ENCODE measurements around the gene SELENOI.
"Not testable (repeated sequence)": the region's sequence is repeated elsewhere in the genome, so short reads cannot be mapped to it uniquely, and the experiment has no call there.

SELENOI gene

DNA sequence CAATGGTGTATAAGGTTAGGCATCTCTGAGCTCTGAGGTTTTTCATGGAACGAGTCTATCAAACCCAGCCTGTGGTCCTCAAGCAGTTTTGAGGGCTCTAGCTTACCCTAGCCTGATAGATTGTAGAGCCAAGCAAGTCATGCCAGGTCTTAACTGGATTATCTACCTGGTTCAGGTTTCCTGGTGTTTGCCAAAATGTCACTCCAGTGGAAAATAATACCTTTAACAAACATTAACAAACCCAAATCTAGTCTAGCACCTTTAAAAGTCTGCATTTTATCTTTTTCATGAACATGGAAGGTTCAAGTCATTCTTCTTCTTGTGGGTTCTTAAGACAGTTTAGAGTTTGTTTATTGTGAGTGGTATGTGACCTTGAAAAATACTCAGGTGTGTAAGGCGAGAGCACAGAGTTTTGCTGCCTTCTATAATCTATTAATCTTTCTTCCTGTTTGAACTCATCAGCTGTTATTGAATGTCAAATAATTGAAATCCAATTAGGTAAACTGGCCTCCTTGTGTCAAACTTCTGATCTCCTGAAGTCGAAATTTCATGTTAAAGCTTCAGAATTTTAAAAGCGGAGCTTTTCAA is 14.0 kb downstream of the SELENOI start:
- DNase-seq = no peak

DNA sequence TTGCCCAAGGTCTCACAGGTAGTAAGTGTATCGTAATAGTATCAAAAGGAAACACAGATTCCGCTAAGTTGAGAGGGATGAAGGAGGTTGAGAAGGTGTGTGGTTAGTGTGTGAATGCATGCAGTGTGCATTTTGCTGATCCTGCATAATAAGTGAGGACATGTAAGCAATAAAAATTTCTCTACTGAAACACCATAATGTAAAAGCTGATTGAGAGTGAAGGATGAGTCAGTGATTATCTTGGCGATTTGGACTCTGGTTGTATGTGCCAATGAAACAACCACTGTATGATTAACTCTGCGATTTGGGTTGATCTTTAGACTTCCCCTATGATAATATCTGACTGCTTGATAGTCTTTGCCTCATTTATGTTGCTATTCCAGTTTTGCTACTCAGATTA is 17.4 kb downstream of the SELENOI start:
- DNase-seq = no peak

DNA sequence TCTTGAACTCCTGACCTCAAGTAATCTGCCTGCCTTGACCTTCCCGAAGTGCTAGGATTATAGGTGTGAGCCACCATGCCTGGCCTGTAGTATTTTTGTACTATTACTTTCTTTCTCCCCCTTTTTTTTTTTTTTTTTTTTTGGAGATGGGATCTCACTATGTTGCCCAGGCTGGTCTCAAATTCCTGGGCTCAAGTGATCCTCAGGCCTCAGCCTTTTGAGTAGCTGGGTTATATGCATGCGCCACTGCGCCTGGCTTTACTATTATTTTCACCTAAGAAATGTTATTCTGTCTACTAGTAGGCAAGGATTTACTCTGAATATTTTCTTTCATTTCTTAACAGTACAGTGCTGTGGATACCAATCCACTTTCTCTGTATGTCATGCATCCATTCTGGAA is 18.0 kb downstream of the SELENOI start:
- DNase-seq = no peak

DNA sequence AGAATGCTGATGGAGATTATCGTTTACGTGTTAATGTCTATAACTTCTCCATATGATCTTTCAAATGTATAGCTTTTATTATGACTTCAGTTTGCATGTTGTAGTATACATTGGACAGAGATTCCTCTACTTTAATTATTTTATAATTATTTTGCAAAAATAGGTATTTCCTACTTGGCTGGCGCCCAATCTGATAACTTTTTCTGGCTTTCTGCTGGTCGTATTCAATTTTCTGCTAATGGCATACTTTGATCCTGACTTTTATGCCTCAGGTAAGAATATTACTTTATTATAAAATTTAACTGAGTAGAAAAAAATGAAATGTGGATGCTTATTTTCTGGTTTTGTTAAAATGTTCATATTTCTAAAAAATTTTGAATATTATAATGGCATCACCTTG is 18.7 kb downstream of the SELENOI start:
- no peak for DNase-seq

DNA sequence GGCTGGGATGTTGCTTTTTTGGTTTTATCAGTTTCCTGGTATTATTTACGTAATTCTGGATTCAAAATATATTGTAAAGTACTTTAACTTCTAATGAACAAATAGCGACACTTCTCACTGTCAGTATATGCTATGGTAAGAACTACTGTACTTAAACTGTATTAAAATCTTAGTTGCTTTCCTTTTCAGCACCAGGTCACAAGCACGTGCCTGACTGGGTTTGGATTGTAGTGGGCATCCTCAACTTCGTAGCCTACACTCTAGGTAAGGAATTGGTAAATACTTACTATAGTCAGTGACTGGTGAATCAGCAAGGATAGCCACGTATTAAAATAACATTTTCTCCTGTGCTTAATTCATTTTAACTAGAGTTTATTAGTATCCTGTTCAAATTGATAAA is 21.0 kb downstream of the SELENOI start:
- DNase-seq = no peak

DNA sequence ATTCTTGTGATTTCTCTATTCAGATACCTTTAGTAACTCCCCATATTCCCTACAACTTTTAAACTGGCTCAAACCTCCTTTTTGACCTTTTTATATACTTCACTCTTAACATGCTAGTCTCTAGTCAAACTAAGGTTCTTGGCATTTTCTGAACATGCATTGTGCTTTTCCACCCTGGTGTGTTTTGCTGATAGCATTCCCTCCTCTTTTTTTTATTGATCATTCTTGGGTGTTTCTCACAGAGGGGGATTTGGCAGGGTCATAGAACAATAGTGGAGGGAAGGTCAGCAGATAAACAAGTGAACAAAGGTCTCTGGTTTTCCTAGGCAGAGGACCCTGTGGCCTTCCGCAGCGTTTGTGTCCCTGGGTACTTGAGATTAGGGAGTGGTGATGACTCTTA is 23.7 kb downstream of the SELENOI start:
- not testable (repeated sequence) for DNase-seq

DNA sequence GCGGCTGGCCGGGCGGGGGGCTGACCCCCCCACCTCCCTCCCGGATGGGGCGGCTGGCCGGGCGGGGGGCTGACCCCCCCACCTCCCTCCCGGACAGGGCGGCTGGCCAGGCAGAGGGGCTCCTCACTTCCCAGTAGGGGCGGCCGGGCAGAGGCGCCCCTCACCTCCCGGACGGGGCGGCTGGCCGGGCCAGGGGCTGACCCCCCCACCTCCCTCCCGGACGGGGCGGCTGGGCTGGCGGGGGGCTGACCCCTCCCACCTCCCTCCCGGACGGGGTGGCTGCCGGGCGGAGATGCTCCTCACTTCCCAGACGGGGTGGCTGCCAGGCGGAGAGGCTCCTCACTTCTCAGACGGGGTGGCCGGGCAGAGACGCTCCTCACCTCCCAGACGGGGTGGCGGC is 25.0 kb downstream of the SELENOI start:
- DNase-seq = not testable (repeated sequence)

DNA sequence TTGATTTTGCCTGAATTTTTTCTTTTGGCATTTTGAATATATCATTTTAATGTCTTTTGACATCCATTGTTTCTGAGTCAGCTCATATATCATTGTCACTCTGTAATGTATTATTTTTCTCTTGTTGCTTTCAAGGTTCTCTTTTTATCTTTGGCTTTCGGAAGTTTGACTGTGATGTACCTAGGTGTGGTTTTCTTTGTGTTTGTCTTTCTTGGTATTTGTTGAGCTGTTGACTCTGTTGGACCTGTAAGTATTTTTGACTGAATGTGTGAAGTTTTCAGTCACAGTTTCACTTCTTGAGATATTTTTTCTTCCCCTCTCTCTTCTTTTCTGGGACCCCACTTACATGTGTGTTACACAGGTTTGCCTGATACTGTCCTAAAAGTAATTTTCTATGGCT is 30.9 kb downstream of the SELENOI start:
- no peak for DNase-seq

DNA sequence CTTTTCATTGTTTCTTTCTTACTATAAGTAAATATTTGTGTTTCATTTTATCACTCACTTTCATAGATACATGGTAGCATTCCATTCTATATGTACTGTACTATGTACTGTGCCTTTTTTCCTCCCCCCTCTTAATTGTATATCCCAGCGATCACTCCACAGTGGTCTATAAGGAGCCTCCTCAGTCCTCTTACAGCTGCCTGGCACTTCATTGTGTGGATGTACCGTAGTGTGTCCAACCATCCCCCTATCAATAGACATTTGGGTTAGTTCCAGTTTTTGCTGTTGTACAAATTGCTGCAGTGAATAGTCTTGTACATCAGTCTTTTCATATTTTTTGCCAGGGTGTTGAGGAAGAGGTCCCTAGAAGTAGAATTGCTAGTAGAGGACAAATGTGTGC is 34.3 kb downstream of the SELENOI start:
- DNase-seq = no peak

DNA sequence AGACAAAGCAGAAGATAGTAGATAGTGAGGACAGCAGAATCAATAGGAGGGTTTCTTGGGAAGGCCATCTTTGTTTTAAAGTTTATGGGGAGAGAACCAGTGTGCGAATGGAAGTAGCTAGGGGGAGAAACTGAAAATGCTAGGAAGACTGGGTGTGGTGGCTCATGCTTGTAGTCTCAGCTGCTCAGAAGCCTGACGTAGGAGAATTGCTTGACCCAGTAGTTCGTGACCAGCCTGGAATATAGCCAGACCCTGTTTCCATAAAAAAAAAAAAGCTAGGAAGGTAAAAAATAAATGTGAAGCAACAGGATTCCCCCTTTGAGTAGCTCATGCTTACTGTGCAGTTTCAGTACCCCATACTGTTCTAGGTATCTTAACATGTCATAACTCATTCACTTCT is 36.6 kb downstream of the SELENOI start:
- DNase-seq = no peak

DNA sequence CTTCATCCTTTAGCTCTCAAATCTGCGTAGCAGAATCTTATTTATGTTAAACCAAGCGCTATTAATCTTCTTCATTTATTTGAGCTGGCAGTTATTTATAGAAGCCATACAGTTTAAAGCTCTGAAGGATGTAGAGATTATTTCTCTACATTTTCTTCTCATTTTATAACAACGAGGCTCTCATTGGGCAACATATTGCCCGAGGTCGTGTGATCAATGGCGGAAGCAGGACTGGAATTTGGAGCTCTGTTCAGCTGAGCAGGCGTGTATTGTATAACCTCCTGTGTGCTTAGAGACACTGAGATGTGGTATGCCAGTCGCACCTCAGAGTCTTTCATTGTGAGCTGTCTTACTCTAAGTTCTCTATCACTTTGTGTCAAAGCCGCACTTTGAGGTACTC is 38.2 kb downstream of the SELENOI start:
- no peak for DNase-seq

DNA sequence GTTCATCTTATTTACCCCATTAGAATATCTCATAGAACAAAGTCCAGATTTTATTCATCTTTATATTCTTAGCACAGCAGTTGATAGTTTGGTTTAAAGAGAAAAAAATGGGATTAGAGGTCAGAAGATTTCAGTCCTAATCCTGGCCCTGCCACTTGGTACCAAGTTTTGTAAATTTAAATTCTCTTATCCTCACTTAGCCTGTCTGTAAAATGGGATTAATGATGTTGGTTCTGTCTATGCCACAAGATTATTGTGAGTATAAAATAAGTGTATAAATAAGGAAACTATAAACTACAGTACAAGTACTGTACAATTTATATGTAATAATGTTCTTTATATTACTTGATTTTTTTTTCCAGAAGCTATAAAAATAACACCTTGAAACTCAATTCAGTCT is 38.7 kb downstream of the SELENOI start:
- no peak for DNase-seq

DNA sequence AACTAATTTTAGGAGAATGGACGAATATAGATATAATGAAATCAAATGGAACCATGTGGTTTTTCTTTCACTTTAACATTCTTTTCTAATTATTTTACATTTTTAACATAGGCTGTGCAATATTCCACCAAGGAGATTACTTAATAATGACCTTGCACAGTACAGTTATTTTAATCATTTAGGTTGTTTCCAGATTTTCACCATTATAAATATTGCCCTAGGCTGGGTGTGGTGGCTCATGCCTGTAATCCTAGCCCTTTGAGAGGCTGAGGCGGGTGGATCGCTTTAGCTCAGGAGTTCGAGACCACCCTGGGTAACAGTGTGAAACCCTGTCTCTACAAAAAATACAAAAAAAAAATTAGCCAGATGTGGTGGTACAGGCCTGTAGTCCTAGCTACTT is 41.2 kb downstream of the SELENOI start:
- no peak for DNase-seq

DNA sequence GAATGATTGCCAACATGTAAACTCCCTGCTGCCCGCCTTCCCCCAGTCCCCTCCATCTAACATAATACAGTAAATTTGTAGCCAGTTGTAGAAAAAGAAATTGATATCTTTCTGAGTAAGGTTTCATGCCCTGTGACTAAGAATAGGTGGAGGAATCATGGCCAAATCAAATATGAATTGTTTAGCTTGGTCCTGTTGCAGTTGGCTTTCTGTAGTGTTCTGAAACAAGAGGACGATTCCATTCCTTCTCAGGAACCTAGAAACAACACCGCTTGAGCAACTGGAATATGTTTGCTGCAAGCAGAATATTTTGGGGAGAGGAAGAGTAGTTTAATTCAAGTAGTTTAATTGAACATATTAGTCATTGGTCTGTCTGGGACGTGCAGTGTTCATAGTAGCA is 48.8 kb downstream of the SELENOI start:
- no peak for DNase-seq

DNA sequence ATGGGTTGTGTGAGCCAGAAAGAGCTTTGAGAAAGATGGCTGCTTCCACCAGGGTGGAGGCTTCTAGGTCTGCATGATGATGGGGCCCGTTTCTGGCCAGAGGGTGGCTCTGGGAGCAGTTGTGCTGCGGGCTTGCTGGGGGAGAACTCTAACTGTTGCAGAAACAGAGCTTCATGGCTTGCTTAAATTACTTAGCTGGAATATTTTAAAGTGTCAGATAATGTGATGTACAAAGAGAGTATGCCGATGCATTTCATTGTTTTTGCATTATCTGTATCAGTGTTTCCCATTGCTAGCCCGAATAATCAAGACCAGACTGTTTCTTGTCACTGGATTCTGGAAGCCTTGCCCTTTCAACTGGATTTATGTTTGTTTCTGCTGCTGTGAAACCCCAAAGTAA is 49.5 kb downstream of the SELENOI start:
- DNase-seq = no peak

DNA sequence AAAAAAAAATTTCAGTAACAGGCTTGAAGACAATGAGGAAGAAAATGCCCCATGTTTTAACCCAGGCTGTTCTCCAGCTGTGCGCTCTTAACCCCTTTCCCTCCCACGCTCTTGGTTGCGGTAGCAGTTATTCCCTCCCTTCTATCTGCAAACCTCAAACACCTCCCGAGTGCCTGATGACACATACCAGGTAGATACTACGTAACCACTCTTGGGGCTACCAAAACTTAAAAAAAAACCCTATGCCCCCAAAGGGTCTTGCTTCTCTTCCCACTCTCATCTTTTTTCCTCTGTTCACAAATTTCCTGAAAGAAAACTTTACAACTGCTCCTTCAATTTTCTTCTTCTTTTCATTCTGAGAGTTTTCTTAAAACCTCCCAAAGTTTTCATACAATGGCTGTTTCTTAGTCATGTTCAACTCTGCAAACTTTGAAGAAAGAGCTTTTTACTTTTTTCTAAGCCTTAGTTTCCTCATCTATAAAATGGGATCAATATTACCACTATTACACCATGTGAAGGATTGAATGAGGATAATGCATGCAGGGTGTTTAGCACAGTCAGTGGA is 50.9 kb downstream of the SELENOI start:
- no peak for DNase-seq

DNA sequence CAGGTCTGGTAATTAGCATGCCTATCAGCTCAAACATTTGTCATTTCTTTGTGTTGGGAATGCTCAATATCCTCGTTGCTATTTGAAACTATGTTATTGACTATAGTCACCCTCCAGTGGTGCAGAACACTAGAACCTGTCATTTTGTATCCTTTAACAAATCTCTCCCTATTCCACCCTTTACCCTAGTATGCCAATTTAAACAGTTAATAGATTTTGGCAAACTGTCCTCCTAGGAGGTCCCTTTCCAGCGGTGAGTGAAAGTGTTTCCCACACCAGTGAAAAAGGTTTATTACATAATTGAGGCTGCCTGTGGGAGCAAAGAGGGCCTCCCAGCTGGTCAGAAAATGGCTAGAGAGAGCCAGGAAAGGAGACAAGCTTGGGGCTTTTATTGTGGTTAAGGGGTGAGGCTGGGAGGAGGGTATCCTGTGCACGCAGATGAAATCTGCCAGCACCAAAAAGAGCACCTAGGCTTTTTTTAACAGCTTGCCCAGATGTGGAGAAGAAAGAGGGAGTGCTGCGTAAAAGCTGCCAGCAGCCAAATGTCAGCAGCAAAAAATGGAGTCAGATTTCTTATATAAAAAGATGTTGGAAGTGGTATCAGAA is 53.9 kb downstream of the SELENOI start:
- DNase-seq = no peak

DNA sequence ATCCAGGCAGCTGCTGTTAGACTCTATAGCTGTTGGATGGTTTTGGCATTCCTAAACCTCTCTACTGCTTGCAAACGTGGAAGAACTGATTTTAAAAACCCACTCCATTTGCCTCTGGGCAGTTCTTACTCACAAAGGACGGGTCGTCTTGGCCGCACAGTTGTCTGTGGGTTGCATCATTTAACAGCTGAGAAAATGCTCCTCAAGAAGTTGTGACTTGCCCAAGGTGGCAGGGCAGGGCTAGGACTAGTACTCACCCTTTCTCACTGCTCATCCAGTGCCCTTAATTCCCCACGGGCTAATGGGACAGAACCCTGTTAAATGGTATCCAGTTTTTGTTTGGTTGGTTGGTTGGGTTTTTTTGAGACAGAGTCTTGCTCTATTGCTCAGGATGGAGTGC is 54.8 kb downstream of the SELENOI start:
- DNase-seq = no peak

DNA sequence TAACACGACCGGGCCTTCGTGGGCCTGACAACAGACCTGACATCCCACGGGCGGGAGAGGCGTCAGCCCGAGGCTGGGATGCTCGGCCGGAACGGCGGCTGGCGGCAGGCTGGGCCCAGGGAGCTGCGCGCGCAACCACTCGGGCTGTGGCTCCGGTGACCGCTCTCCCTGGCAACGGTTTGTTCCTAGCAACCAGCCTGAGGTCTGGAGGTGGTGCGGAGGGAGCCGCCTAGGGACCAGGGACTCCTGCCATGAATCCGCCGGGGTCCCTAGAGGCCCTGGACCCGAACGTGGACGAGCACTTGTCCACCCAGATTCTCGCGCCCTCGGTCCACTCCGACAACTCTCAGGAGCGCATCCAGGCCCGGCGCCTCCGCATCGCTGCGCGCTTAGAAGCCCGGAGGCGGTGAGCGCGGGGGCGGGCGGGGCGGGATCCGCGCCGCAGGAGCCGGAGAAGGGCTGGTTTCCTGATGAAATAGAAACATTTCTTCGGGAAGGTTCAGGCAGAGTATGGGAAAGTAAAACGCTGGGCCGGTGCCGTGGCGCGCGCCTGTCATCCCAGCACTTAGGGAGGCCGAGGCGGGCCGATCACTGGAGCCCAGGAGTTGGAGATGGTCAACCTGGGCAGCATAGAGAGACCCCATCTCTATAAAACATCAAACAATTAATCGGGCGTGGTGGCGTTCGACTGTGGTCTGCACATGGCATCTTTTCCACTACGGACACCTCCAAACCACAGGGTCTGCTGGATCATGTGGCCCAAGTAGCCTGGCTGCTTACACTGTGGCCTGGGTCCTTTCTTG is 56.0 kb downstream of the SELENOI start, which contains the start of gene DRC1:
Gene DRC1, plus strand, starts transcription at position 182 of the 803 bp plus-strand sequence. Its CDS starts 70 bp downstream, at position 252.
- DNase-seq = no peak

DNA sequence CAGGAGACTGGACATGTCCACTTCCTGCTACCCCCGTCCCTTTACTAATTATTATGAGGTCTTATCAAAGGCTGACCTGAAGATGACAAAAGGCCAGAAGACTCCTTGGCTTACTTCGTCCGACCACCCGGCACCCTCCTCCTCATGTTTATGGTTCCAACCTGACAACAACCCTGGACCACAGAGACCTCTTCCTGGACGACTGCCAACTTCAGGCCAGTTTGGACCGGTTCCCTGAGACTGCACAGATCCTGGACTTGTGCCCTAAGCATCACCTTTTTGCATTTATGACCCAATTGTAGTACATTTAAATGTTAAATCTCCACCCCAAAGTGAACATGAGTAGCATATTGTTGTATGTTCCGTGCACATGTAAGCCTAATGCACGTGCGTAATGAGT is 61.6 kb downstream of the SELENOI start:
- no peak for DNase-seq

DNA sequence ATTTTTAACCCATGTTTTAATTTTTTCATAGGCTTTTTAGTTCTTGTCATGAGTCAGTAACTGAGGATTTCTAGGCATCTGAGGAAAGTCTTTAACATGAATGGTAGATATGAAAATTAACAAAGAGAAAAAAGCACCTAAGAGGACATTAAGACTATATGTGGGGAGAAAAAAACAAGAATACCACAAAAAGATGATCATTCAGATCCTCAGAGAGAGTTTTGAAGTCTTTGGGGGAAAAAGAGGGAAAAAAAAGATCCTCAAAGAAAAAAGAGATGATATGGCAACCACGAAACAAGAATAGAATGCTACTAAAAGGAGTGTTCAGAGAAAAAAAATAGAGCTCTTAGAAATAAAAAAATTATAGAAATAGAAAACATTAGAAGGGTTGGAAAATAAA is 63.8 kb downstream of the SELENOI start:
- no peak for DNase-seq

DNA sequence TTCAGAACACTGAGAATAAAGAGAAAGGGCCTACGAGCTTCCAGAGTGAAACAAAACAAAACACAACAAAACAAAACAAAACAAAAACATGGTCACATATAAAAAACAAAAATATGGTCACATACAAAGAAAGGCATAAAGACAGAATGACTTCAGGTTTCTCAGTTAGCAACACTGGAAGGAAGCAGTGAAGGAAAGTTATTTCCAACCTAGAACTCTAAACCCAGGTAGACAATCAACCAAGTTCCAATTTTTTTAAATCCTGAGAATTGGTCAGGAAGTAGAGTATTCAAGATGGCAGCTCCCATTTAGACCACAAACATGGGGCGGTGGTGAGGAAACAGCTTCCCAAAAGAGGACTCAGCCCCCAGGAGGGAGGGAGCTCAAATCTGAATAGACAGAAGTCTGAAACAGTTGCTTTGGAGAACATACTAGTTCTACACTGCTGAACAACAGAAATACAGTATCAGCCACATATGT is 64.9 kb downstream of the SELENOI start:
- DNase-seq = no peak

DNA sequence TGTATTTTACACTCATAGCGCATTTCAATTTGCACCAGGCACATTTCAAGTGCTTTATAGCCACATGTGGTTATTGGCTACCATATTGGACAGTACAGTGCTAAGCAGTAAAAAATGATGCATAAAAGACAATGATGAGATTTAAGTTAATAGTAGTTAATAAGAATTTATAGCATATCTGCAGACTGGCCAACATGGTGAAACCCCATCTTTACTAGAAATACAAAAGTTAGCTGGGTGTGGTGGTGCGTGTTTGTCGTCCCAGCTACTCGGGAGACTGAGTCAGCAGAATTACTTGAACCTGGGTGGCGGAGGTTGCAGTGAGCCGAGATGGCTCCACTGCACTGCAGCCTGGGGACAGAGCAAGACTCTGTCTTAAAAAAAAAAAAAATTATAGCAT is 65.5 kb downstream of the SELENOI start:
- no peak for DNase-seq
